ENCODE measurements around the gene RYR1. TPM values are rescaled to one million over a fixed set of nuclear protein-coding genes. Genes with fewer than 3 reads are reported as not detected.

RYR1 gene
- total and polyA plus RNA-seq, 2 of the 13 experiments (the other 11 are each of a cell fraction or from before 2014, with no cell fraction given): 0.03 TPM; not detected in 1

DNA sequence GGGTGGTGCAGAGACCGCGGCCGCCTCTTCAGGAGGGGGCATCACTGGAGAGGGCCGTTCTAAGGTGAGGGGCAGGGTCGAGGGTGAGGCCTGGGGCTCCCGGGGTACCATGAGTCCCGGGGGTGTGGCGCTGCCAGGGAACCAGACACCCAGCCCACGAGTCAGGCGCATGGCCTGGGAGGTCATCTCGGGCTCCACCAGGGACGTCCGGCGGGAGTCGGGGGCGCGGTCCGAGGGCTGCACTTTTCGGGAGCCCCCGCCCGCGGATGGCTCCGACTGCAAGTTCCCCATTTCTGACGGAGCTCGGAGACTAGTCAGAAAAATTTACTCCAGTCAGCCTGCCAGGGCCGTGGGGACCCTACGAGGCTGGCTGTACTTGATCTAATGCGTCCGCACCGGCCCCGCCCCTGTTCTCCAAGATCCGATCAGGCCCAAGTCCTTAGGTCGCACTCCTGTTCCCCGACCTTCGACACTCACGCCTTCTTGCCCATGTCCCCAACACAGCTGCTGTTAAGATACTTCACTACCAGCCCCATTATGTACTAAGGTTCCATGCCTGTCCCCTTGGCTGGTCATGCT is 46.4 kb upstream of the RYR1 start:
- H3K4me2 ChIP-seq (ENCODE audit: low read depth, low read length): peak overlapping the region; percentile 89
- 94% methylated on average over 15 of the region's 36 CpGs for WGBS (ENCODE audit: low lambda C conversion rate)
- CTCF ChIA-PET (ENCODE audit: low intra/inter-chr PET ratio, low total read pairs): no interaction called here
- FAIRE-seq (no peak), DNase-seq (ENCODE audit: low spot score) (no peak), ATAC-seq (no peak)
- no peak overlapping the region for H3K27ac ChIP-seq (ENCODE audit: extremely low read length, insufficient read depth, low read length)
- no peaks in the 10 kb centered on the region; the same call in 1 of the 2 replicates for H4K20me1 ChIP-seq (ENCODE audit: insufficient read depth, low read length)
- H3K4me1 ChIP-seq (ENCODE audit: insufficient read depth, low read length): peaks cover 32% of the 10 kb centered on the region
- peaks cover 2 to 20% of the 10 kb centered on the region in 2 experiments; a peak in 3 of 5 replicates for H3K27me3 ChIP-seq (ENCODE audit: control insufficient read depth in 1 of 2, insufficient read depth in 2 of 2, low read length in 2 of 2)
- H3K36me3 ChIP-seq (replicated peaks in 1 of 2; ENCODE audit: control insufficient read depth in 1 of 2, insufficient read depth in 2 of 2, low read length in 2 of 2): peaks cover 5 to 17% of the 10 kb centered on the region in 2 experiments; a peak in 4 of 5 replicates
- no peak overlapping the region for H2AFZ ChIP-seq (ENCODE audit: low read length)
- intact Hi-C loops (cut with micrococcal nuclease; ENCODE audit: unreplicated experiment): no loop called here
- POLR2A ChIA-PET: interaction anchor here (1.3 to 4.0 kb wide), 5 partner anchors 11 to 232 kb away, joined by 4 to 49 read pairs (median 5); partner anchors contain the start of genes EIF3K, FAM98C and PSMD8
- no peaks in the 10 kb centered on the region for H3K9me3 ChIP-seq (ENCODE audit: low read length)
- TF ChIP-seq ZMAT3 (CRISPR knock-in tag; conservative IDR thresholded peaks at IDR 0.05) (no peak), AKAP8 (CRISPR knock-in tag; IDR thresholded peaks at IDR 0.05) (0 out of 2 replicates have a peak, but pooled peaks have one; percentile 1)
- no peak overlapping the region for H3K9ac ChIP-seq (ENCODE audit: insufficient read depth, low read depth, low read length)
- peak overlapping the region in 2 of 3 experiments; percentile 46 to 71; a peak in 4 of 6 replicates for H3K4me3 ChIP-seq (replicated peaks in 1 of 3; ENCODE audit: insufficient read depth in 1 of 3, low read depth in 2 of 3, low read length in 3 of 3)
- in situ Hi-C loops (cut with HindIII; ENCODE audit: extremely low pct_ligation_motif_present, low pct_unique_long_range_greater_than_20kb): no loop called here
- no peaks in the 10 kb centered on the region for H3K79me2 ChIP-seq (ENCODE audit: insufficient read depth, low read length)
- BruUV-seq (replicated peaks): no TSS peak

DNA sequence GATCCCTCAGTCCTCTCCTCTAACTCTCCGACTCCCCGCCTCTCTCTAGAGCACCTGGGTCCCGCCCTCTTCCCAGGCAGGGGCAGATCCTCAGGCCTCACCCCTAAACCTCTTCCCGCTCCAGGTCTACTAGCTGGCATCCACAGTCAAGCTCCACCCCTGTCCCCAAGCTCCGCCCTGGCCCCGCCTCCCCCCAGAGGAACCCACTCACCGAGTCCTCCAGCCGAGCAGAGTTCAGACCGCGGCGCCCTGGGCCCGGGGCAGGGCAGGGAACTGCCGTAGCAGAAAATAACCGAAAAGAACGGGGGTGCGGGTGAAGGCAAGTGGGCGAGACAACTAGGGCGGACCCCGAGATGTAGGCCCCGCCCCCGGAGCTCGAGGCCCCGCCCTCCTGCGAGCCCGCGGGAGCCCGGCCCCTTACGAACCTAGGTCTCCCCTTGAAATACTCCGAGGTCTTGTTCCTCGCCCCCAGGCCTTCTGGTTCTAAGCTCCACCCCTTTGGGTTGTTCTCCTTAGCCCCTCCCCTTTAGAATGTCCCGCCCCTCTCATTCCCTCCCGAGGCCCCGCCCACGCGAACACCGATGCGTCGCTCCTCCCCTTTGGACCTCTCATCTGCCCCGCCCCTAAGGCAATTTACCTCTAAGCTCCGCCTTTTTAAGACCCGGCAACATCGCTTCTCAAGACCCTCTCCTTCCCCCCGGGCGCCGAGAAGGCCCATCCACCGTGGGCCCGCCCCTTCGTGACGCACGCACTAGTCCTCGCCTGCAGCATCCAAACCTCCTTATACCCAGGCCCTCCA is 45.7 kb upstream of the RYR1 start, which contains the start of gene GGN:
GGN (minus strand) TSS at position 485 of the 799 bp plus-strand sequence. CDS start 773 bp downstream, outside the sequence.
- Histone ChIP-seq H3K79me2 (ENCODE audit: insufficient read depth, low read length) (no peaks in the 10 kb centered on the region), H3K9ac (ENCODE audit: insufficient read depth, low read depth, low read length) (0 out of 2 replicates have a peak within 1 kb of the TSS, but pooled peaks have one; percentile 13), H3K27ac (ENCODE audit: extremely low read length, insufficient read depth, low read length) (no peak within 1 kb of the TSS), H3K27me3 (ENCODE audit: control insufficient read depth in 1 of 2, insufficient read depth in 2 of 2, low read length in 2 of 2) (peaks cover 2 to 20% of the 10 kb centered on the region in 2 experiments; a peak in 3 of 5 replicates), H3K36me3 (replicated peaks in 1 of 2; ENCODE audit: control insufficient read depth in 1 of 2, insufficient read depth in 2 of 2, low read length in 2 of 2) (peaks cover 3 to 12% of the 10 kb centered on the region in 2 experiments; a peak in 3 of 5 replicates), H3K4me2 (ENCODE audit: low read depth, low read length) (peak within 1 kb of the TSS; percentile 89), H3K4me1 (ENCODE audit: insufficient read depth, low read length) (peaks cover 36% of the 10 kb centered on the region), H3K9me3 (ENCODE audit: low read length) (no peaks in the 10 kb centered on the region), H4K20me1 (ENCODE audit: insufficient read depth, low read length) (no peaks in the 10 kb centered on the region; the same call in 1 of the 2 replicates), H2AFZ (ENCODE audit: low read length) (no peak within 1 kb of the TSS), H3K4me3 (replicated peaks in 1 of 3; ENCODE audit: insufficient read depth in 1 of 3, low read depth in 2 of 3, low read length in 3 of 3) (peak within 1 kb of the TSS; percentile 46 to 71 (median 63))
- ChIA-PET CTCF (ENCODE audit: low intra/inter-chr PET ratio, low total read pairs) (no interaction called here), POLR2A (interaction anchor here (1.3 to 4.0 kb wide), 5 partner anchors 12 to 231 kb away, joined by 4 to 49 read pairs (median 5); partner anchors contain the start of genes EIF3K, FAM98C and PSMD8)
- in situ Hi-C loops (cut with HindIII; ENCODE audit: extremely low pct_ligation_motif_present, low pct_unique_long_range_greater_than_20kb): no loop called here
- no TSS peak for BruUV-seq (replicated peaks)
- DNase-seq (ENCODE audit: low spot score) (peak; percentile 49), FAIRE-seq (no peak), ATAC-seq (peak; percentile 63)
- intact Hi-C loops (cut with micrococcal nuclease; ENCODE audit: unreplicated experiment): no loop called here
- 7% methylated on average over 47 of the region's 51 CpGs for WGBS (ENCODE audit: low lambda C conversion rate)
- TF ChIP-seq ZNF282 (IDR thresholded peaks at IDR 0.05; ENCODE audit: partially characterized antibody): no peak
- peak; percentile 38; the same call in 1 of the 2 replicates for TF ChIP-seq POLR2G (IDR thresholded peaks at IDR 0.05; ENCODE audit: low read depth, low read length)
- no peak for TF ChIP-seq MED1 (CRISPR knock-in tag; IDR thresholded peaks at IDR 0.05)
- TF ChIP-seq ZNF431 (CRISPR knock-in tag; IDR thresholded peaks at IDR 0.05; ENCODE audit: borderline replicate concordance, low read depth): no peak
- TF ChIP-seq ZNF138 (CRISPR knock-in tag; IDR thresholded peaks at IDR 0.05; ENCODE audit: low read depth): no peak
- no peak for TF ChIP-seq ZNF207 (IDR thresholded peaks at IDR 0.05; ENCODE audit: borderline replicate concordance)
- TF ChIP-seq KDM2A (CRISPR knock-in tag; IDR thresholded peaks at IDR 0.05; ENCODE audit: borderline replicate concordance, low read depth): peak; percentile 83
- TF ChIP-seq KLF15 (CRISPR knock-in tag; IDR thresholded peaks at IDR 0.05; ENCODE audit: borderline replicate concordance): no peak
- TF ChIP-seq ZSCAN31 (CRISPR knock-in tag; IDR thresholded peaks at IDR 0.05; ENCODE audit: low read depth): no peak
- TF ChIP-seq KDM5A (IDR thresholded peaks at IDR 0.05; ENCODE audit: borderline replicate concordance, low read length): no peak
- no peak for TF ChIP-seq TRIM24 (CRISPR knock-in tag; IDR thresholded peaks at IDR 0.05)
- no peak for TF ChIP-seq TEAD3 (CRISPR knock-in tag; optimal IDR thresholded peaks at IDR 0.05; ENCODE audit: borderline replicate concordance)
- no peak for TF ChIP-seq EEA1 (CRISPR knock-in tag; IDR thresholded peaks at IDR 0.05; ENCODE audit: borderline replicate concordance)
- no peak for TF ChIP-seq CREM (IDR thresholded peaks at IDR 0.05)
- TF ChIP-seq CREM (CRISPR knock-in tag; IDR thresholded peaks at IDR 0.05): no peak
- TF ChIP-seq MED13 (CRISPR knock-in tag; IDR thresholded peaks at IDR 0.05): no peak
